Sciatic nerve (tissue), 2 donors: ENCODE data around the gene ANKFY1. TPM values are rescaled to one million over a fixed set of nuclear protein-coding genes. Genes with fewer than 3 reads are reported as not detected.
A peak's percentile ranks its signal among the peaks of the same experiment; 100 is the strongest.

Experiments
- ATAC-seq: fragments of 200-7000 bp; cut with Tn5 transposase; one replicate; pipeline ENCODE4 v1.9.1; 2020; ENCODE audit warnings: mild to moderate bottlenecking, moderate library complexity
- DNase-seq: peaks from one replicate; pipeline ENCODE4 v3.0.0-alpha.2; 2020; ENCODE audit warnings: low spot score
- intact Hi-C: fragments of 100-400 bp; cut with DNase I; formaldehyde crosslinking; loops from one replicate; pipeline ENCODE4 v1.14.2; 2022
- total RNA-seq: library from RNA; stranded (reverse); fragmentation: NEBNext Ultra II Directional; extraction: Animal tissue kit (Norgen Biotek cat#: 25700); gene quantifications from one replicate; pipeline ENCODE4 v1.2.1, GENCODE V29; 2021
- donor health status: DM: no; HTN: no; CAD: no.
- donor health status: DM: no; HTN: no; CAD: no.

The ANKFY1 gene
- total RNA-seq, 1 donor from 2014 or later: 62.4 TPM

DNA sequence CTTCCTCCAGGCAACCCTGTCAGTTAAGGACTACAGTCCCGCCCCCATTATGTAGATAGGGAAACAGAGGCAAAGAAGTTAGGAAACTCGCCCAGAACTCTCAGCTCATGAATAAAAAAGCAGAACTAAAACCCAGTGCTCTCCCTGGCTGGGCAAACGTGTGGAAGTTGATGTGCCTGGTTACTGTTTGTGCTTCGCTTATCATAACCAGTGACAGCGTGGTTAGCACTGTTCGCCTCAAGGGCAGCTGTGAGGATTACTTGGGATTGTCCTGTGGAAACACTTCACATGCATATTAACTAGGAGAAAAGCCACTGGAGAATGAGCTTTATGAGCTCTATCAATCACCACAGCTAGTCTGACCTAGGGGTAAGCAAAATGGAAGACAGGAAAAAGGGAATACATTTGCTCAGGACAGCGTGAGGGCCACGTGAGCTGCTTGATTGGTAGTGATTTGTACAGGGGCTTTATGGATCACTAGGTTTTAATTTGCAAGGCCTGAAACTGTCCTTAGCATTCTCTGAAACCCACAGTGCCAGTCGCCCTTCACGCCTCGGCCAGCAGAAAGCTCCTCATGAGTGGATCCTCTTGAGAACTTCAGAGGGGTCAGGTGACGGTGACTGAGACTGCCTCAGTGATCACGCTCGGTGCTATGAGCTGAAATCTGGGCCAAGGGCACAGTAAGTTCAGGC, 100.9 kb downstream of the ANKFY1 start:
- intact Hi-C loops: no loop called here
- ATAC-seq (peak; percentile 19), DNase-seq (no peak)

DNA sequence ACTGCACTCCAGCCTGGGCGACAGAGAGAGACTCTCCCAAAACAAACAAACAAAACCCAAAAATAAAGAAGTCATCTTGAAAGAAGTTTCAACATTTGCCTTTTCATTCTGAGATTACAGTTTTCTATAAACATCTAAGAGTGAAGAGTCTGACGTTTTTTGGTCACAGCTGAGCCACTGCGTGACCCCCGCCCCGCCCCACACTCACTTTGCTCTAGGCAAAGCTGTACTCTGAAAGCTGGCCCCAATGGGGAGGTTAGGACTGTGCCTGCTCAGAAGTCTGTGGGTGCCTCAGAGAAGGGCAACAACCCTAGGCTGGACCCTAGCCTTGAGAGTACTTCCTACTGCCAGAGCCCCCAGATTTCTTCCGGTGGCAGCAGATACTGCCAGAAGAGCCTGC, 101.5 kb downstream of the ANKFY1 start:
- intact Hi-C loops: no loop called here
- peak; percentile 50 for ATAC-seq
- DNase-seq: no peak

DNA sequence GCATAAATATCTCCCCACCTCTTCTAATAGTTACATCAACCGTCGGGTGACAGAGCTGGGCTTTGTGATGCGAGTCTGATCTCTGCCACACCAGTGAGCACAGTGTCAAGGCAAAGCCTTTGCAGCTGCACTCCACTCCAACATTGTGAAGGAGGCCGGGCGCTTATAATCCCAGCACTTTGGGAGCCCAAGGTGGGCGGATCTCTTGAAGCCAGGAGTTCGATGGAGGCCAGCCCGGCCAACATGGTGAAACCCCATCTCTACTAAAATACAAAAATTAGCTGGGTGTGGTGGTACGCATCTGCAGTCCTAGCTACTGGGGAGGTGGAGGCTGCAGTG, 101.8 kb downstream of the ANKFY1 start:
- DNase-seq (no peak), ATAC-seq (peak; percentile 9)
- intact Hi-C loops: no loop called here

DNA sequence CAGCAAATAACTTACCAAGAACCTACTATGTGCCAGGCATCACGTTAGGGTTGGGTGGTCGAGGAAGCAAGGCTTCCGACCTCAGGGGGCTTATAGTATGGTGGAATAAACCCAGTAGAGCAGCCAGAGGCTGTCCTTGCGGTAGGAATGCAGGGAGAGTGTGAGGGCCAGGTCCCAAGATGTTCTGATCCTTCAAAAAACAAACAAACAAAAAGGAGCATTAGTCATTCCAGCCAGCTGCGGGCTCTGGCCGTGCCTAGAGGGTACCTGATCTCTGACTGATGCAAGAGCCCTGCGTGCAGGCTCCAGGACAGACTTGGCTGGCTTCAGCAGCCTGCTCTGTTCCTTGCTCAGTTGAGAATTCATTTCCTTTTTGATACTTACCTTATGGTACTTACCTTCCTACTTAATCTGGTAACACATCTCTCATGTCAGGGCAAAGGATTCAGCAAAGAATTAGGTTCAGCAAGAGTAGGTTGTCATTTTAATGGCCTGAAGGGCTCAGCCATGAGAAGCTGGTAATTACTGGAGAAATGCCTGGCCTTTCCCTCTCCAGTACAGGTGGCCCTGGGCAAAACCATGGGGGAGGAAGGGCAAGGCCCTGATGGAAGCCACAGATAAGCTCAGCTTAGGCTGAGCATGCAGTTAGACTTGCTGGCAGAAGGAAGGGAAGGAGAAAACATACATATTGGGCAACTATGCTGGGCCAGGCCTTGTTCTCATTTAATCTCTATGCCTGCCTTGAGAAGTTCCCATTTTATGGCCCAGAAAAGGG, 102.4 kb downstream of the ANKFY1 start:
- DNase-seq: no peak
- peak; percentile 81 for ATAC-seq
- intact Hi-C loops: no loop called here

DNA sequence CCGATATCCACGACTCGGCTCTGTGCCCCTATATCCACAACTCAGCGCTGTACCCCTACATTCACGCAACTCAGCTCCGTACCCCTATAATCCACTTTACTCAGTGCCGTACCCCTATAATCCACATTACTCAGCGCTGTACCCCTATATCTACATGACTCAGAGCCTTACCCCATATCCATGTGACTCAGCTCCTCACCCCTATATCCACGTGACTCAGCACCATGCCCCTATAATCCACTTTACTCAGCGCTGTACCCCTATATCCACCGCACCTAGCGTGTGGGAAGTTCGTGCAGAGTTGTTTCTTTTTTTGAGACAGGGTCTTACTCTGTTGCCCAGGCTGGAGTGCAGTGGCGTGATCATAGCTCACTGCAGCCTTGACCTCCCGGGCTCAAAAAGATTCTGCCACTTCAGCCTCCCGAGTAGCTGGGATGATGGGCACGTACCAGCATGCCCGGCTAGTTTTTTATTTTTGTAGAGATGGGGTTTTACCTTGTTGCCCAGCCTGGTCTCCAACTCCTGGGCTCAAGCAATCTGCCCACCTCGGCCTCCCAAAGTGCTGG, 103.4 kb downstream of the ANKFY1 start:
- ATAC-seq: no peak
- DNase-seq: no peak
- intact Hi-C loops: no loop called here

DNA sequence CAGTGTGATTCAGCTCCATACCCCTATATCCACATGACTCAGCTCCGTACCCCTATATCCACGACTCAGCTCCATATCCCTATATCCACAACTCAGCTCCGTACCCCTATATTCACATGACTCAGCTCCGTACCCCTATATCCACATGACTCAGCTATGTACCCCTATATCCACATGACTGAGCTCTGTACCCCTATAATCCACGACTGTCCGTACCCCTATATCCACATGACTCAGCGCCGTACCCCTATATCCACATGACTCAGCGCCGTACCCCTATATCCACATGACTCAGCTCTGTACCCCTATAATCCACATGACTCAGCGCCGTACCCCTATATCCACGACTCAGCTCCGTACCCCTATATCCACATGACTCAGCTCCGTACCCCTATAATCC, 104.0 kb downstream of the ANKFY1 start:
- ATAC-seq (no peak), DNase-seq (no peak)
- intact Hi-C loops: no loop called here

DNA sequence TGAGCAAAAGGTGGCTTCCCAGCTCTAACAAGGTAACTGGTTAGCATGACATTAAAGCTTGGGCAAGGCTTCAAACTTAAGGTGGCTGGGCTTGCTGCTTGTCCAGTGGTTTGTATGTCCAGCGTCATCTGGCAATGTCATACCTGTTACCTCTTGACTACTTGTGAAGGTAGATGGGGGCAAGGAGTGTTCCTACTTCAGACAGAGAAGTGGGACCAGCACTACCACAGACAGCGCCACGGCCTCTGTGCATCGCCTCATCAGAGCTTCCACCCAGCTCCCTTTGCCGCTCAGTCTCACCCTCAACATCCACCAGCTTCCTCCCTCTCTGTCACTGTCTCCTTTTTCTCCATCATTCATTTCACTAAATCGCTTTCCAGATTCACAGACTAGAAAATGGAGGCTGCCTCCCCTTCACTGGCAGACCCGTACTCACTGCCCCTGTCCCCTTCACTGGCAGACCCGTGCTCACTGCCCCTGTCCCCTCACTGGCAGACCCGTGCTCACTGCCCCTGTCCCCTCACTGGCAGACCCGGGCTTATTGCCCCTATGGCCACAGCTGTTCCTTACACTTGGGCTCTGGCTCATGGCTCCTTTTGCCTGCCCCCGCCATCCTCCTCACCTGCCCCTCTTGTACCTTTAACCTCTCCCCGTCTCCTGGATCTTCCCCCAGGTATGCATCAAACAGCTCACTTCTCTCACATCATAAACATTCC, 106.0 kb downstream of the ANKFY1 start:
- ATAC-seq (no peak), DNase-seq (no peak)
- intact Hi-C loops: no loop called here

DNA sequence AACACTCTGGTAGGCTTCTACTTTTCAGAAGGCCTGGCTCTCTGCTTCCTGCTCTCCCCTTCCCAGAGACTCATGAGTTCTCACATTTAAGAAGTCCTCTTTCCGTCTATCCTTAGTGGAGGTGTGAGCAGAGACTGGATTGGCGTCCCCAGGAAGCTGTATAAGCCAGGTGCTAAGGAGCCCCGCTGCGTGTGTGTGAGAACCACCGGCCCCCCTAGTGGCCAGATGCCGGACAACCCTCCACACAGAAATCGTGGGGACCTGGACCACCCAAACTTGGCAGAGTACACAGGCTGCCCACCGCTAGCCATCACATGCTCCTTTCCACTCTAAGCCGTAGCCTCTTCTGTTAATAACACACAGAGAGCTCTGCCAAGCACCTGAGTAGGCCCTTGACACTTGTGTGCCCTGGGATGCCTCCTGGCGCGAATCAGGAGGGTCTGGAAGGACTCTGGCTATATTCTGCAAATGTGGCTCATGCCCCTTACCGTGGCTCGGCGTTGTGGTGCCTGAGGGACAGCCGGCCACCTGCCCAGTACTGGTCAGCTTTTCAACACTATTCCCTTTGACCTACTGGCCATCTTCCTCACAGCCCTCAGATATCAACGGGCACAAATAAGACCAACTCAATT, 106.9 kb downstream of the ANKFY1 start:
- DNase-seq (no peak), ATAC-seq (no peak)
- intact Hi-C loops: no loop called here

DNA sequence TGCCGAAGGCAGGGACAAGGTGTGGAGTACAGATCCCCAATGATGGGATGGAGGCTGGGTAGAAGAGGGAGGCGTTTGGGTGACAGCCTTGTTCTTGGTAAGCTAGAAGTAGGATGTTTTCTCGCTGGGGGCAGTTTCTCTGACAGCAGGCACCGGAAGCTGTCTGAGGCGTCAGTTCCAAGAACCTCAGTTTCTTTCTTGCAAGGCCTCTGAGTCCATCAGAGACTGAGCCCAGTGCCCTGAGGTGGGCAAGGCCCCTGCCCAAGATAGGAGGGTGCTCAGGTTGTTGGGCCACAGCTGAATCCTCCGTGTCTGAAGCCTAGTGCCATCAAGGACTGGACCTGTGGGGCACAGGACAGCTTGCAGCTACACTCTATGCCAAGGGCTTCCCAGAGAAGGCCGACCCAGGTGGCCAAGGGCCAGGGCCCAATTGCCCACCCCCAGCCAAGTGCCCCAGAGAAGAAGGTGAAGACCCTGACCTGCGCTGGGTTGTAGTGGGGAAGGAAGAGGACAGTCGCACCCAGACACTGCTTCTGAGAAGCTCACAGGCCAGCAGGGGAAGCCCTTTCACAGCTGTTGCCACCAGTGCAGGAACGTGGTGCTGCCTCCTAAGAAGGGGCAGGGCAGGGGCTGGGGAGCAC, 107.7 kb downstream of the ANKFY1 start:
- ATAC-seq (no peak), DNase-seq (no peak)
- intact Hi-C loops: no loop called here

DNA sequence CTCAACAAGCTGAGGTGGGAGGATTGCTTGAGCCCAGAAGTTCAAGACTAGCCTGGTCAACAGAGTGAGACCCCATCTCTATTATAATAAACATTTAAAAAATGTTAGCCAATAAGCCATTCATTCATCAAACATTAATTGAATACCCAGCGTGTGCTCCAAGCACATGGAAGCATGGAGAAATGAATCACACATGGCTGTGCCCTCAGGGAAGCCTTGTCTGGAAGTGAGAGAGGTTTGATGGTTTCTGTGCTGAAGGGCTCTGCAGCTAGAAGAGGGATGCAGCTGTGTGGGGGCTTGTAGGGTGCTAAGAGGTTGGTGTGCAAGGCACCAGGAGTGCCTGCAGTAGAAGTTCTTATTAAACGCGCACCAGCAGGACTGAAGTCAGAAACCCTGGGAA, 109.6 kb downstream of the ANKFY1 start:
- intact Hi-C loops: no loop called here
- no peak for DNase-seq
- ATAC-seq: no peak

DNA sequence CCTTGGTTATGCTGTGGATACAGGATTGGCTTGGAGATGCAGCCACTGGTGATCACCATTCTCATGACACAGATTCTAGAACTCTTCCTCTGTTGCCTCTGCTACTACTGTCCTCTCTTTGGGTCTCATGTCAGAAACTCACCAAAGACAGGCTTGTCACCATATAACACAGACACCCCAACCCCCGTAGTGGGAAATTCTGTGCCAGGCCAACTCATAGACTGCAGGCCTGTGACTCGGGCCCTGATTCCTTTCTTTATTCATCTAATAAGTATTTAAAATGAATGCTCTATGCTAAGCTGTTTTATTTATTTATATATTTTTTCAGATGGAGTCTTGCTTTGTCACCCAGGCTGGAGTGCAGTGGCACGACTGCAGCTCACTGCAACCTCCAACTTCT, 111.3 kb downstream of the ANKFY1 start:
- ATAC-seq (no peak), DNase-seq (no peak)
- intact Hi-C loops: no loop called here

DNA sequence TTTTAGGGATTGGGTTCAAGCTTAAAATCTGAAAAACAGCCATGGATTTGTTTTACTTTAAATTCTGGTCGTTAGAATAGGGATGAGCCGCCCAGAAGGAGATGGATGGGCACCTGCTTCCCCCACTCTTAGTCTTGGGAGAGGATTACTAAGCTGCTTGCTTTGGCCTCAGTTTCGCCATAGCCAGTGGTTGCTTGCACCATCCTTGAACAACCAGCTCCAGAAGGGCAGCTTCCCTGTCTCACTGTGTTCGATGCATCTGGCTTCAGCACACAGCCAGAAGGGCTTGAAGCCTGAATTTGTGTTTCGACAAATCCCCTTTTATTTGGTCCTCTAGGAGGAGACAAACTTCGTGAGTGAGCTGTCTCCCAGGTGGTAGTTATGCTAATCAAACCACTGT, 113.7 kb downstream of the ANKFY1 start:
- ATAC-seq (no peak), DNase-seq (no peak)
- intact Hi-C loops: no loop called here

DNA sequence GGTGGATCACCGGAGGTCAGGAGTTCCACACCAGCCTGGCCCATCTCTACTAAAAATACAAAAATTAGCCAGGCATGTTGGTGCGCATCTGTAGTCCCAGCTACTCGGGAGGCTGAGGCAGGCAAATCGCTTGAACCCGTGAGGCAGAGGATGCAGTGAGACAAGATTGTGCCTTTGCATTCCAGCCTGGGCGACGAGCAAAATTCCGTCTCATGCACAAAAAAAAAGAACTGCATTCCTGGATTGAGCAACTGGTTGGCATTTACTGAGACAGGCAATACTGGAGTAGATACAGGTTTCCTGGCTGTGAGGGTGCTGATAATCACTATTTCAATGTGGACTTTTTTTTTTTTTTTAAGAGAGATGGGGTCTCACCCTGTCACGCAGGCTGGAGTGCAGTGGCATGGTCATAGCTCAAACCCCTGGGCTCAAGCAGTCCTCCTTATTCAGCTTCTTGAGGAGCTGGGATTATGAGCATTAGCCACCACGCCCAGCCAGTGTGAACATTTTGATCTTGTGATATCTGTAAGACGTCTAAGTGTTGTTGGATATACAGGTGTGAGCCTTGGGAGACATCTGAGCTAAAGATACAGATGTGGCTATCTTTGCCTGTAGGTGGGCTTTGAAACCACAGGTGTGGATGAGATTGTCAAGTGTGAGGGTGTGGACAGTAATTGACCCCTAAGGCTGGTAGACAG, 115.0 kb downstream of the ANKFY1 start:
- DNase-seq (no peak), ATAC-seq (no peak)
- intact Hi-C loops: no loop called here

DNA sequence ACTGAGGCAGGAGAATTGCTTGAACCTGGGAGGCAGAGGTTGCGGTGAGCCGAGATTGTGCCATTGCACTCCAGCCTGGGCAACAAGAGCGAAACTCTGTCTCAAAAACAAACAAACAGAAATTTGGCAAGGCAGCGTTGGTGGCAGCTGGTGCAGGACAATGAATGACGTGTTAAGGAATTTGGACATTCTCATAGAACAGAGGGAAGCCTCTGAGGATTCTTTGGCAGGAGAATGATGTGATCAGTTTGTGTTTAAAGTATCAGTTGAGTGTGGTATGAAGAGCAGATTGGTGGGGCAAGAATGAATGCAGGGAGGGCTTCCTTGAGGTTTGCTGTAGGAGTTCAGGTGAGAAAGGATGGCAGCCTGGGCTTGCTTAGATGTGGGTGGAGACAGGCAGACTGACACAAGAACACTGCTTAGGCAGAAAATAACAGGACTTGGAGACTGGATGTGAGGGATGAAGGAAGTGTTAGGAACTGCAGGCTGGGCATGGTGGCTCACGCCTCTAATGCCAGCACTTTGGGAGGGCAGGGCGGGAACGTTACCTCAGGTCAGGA, 115.9 kb downstream of the ANKFY1 start:
- ATAC-seq: no peak
- DNase-seq: no peak
- intact Hi-C loops: no loop called here

DNA sequence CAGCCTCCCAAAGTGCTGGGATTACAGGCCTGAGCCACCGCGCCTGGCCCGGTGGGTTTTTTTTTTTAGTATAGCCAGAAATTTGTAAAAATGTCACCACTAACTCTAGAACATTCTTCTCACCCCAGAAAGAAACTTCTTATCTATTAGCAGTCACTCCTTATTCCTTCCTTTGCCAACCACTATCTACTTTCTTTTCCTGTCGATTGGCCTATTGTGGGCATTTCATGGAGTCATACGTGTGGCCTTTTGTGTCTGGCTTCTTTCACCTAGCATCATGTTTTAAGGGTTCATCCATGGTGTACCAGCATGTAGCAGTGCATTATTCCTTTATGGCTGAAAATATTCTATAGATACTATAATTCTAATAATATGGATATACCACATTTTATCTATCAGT, 117.1 kb downstream of the ANKFY1 start:
- intact Hi-C loops: no loop called here
- DNase-seq: no peak
- ATAC-seq: no peak

DNA sequence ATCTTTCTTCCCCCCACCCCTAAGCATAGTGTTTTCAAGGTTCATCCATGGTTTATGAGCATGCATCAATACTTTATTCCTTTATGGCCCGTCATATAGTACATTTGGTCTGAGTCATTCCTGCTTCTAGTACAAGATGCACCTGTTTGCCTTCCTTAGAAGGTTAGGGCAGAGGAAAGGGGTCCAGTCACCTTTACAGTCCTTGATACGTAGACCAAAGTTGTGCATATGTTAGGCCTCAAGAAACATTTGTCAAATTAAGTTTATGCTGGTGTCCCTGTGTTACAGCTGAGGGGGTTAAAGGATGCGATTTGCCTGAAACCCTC, 119.4 kb downstream of the ANKFY1 start:
- ATAC-seq (no peak), DNase-seq (no peak)
- intact Hi-C loops: no loop called here

DNA sequence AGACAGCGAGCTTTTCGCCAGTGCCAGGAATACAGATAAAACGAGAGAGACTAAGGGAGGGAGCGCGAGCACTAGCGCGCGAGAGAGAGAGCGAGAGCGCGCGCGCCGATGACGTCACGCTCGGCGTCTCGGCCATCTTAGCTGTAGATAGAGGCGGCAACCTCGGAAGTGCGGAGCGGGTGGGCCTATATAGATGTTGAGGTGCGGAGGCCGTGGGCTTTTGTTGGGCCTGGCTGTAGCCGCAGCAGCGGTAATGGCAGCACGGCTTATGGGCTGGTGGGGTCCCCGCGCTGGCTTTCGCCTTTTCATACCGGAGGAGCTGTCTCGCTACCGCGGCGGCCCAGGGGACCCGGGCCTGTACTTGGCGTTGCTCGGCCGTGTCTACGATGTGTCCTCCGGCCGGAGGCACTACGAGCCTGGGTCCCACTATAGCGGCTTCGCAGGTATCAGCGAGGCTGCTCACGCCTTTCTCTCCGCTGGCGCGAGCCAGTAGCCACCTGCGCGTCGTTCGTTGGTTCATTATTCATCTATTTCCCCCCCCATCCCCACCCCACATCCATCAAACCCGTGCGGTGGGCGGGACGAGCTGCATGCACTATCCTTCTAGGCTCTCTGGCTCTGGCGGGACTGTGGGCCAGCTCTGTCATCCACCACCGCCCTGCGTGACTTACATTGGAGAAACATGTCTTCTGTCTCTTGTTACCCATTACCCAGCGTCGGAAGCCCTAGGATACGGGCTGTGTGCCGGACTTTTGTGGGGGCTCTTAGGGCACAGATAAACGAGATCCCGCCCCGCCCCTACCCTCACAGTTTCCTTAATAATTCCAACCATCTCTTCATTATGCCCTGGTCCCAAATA, 120.0 kb downstream of the ANKFY1 start:
- peak; percentile 98 for ATAC-seq
- peak; percentile 95 for DNase-seq
- intact Hi-C loops: no loop called here
